Hematopoietic multipotent progenitor cell treated with erythropoietin and hydrocortisone succinate and interleukin-3 and kit ligand, for 15 days (in vitro differentiated cells): ENCODE data around the gene ZNF398.
"Not testable (repeated sequence)": the region's sequence is repeated elsewhere in the genome, so short reads cannot be mapped to it uniquely, and the experiment has no call there.

ENCODE experiments used
- DNase-seq: peaks from one replicate; pipeline ENCODE4 v3.0.0-alpha.2; 2015; ENCODE audit warnings: low spot score

The ZNF398 gene

DNA sequence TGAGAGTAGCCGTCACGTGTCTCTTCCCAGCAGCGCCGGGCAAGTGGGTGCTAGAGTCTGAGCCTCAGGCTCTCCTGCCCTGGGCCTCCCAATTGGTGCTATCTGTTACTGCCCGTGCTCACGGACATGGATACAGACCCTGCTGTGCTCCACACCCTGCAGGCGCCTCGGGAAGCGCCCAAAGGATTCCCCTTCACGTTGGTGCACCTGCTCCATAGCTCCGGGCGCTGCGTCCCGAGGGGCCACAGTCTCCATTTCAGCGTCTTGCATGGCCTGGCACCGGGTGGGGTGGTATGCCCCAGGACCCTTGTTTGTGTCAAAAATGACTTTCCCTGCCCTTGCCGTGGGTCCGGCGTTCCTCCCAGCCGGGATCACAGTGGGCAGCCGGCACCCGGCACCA is 78.4 kb downstream of the ZNF398 start:
- no peak for DNase-seq

DNA sequence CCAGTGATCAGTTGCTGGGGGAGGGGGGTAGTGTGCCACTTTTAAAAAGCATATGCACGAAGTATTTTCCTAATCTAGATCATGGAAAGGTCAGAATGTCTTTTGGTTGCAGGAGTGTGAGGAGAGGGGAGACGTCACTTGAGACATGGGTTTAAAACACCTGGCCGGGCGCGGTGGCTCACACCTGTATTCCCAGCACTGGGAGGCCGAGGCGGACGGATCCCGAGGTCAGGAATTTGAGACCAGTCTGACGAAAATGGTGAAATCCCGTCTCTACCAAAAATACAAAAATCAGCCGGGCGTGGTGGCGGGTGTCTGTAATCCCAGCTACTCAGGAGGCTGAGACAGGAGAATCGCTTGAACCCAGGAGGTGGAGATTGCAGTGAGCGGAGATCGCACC is 79.1 kb downstream of the ZNF398 start:
- not testable (repeated sequence) for DNase-seq

DNA sequence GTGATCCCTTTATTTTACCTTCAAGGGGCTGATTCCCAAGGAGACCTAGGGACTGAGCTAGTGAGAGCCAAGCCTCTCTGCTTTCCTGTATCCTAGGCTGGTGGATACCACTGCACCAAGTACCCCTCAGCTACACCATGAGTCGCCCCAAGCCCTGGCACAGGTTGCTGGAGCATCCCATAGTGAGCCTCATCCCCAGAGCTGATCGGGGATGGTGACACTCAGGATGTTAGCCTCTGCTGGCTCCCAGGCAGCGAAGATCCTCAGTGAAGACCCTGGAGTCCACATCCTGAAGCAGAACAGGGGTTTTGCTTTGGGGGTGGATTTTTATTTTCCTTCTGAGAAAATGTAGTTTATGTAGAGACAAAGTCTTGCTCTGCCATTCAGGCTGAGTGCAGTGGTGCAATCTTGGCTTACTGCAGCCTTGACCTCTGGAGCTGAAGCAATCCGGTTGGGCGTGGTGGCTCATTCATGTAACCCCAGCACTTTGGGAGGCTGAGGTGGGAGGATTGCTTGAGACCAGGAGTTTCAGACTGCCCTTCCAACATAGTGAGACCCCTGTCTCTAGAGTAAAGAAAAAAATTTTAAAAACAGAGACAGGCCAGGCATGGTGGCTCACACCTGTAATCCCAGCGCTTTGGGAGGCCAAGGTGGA is 79.7 kb downstream of the ZNF398 start:
- no peak for DNase-seq

DNA sequence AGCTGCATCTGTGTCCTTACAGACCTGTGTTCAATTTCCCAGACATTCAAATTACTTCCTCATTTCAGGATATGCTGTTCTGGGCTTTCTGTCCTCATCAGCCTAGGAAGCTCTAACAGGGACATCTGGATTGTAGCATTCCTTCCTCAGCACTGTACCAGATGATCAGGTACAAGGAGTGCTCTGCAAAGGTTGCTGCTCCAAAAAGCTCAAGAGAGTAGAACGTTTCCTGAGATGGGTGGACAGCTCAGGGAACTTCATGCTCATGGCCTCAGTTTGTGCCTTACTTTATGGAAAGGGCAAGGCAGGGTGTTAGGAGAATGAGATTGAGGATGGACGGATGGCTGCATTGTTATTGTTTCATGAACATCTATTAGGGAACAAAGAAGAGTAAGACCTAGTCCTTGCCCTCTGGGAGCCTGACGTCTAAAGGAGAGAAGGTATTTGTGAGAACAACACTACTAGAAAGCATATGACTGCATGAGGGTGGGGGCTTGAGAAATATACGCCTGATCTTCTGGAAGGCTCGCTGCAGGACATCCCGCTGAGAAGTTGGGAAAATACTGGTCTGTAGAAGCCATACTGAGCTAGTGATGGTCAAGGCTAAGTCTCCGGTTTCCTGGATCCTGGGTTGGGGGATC is 81.7 kb downstream of the ZNF398 start:
- no peak for DNase-seq

DNA sequence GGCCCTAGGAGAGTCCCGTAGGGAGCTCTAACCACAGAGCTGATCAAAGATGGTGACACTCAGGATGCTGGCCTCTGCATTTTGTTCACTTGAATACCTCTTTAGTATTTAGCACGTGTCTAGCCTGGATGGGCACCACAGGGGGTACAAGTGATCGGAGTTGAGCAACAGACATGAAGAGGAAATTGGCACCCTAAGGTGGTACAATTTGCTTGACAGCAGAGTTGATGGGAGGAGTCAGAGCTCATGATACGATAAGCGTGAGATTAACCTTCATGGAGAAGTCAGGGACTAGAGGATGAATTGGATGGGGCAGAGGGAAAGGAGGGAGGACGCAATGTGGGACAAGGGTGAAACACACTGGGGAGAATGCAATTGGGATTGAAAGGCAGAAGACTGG is 82.3 kb downstream of the ZNF398 start:
- DNase-seq, result no peak

DNA sequence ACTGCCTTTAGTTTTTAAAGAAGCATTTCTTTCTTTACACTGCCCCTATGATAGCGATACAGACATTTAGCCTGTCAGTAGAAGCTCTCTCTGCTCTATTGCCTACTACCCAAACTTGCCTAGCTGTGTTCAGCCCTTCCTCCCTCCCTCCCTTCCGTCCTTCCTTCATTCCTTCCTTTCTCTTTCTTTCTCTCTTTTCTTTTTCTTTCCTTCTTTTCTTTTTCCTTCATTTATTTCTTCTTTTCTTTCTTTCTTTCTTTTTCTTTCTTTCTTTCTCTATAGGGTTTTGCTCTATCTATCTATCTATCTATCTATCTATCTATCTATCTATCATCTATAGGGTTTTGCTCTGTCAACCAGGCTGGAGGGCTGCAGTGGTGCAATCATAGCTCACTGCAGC is 85.1 kb downstream of the ZNF398 start:
- DNase-seq, result no peak
